ENCODE measurements around the gene SLX4.

Gene SLX4

DNA sequence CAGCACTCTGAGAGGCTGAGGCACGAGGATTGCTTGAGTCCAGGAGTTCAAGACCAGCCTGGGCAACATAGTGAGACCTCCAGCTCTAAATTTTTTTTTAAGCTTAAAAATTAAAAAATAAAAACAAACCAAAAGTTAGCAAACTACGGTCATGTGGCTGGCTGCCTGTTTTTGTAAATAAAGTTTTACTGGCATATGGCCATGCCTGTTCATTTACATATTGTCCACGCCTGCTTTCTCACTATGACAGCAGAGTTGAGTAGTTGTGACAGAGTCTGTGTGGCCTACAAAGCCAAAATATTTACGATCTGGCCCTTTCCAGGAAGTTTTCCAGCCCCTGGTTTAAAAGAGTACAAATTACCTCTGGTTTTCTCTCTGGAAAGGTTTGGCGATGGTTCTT is 3.3 kb downstream of the SLX4 start:
- ATAC-seq: no peak
- TF ChIP-seq ISL1 (CRISPR knock-in tag; IDR thresholded peaks at IDR 0.05) (no peak), CSDC2 (CRISPR knock-in tag; IDR thresholded peaks at IDR 0.05) (no peak), OSR1 (CRISPR knock-in tag; IDR thresholded peaks at IDR 0.05) (no peak)
- TF ChIP-seq, protein P1, sequence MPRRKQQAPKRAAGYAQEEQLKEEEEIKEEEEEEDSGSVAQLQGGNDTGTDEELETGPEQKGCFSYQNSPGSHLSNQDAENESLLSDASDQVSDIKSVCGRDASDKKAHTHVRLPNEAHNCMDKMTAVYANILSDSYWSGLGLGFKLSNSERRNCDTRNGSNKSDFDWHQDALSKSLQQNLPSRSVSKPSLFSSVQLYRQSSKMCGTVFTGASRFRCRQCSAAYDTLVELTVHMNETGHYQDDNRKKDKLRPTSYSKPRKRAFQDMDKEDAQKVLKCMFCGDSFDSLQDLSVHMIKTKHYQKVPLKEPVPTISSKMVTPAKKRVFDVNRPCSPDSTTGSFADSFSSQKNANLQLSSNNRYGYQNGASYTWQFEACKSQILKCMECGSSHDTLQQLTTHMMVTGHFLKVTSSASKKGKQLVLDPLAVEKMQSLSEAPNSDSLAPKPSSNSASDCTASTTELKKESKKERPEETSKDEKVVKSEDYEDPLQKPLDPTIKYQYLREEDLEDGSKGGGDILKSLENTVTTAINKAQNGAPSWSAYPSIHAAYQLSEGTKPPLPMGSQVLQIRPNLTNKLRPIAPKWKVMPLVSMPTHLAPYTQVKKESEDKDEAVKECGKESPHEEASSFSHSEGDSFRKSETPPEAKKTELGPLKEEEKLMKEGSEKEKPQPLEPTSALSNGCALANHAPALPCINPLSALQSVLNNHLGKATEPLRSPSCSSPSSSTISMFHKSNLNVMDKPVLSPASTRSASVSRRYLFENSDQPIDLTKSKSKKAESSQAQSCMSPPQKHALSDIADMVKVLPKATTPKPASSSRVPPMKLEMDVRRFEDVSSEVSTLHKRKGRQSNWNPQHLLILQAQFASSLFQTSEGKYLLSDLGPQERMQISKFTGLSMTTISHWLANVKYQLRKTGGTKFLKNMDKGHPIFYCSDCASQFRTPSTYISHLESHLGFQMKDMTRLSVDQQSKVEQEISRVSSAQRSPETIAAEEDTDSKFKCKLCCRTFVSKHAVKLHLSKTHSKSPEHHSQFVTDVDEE (CRISPR knock-in tag; IDR thresholded peaks at IDR 0.05): no peak

GRCh38 chr16:3607634-3608033 is 3.8 kb downstream of the SLX4 start:
- no peak for ATAC-seq
- TF ChIP-seq ZFP3 (CRISPR knock-in tag; IDR thresholded peaks at IDR 0.05): no peak
- TF ChIP-seq TCF4 (CRISPR knock-in tag; IDR thresholded peaks at IDR 0.05; ENCODE audit: borderline replicate concordance): no peak
- no peak for TF ChIP-seq RARB (CRISPR knock-in tag; IDR thresholded peaks at IDR 0.05)
- no peak for TF ChIP-seq CREB5 (CRISPR knock-in tag; IDR thresholded peaks at IDR 0.05; ENCODE audit: low read depth)
- no peak for TF ChIP-seq OSR1 (CRISPR knock-in tag; IDR thresholded peaks at IDR 0.05)
- TF ChIP-seq CSRNP3 (CRISPR knock-in tag; IDR thresholded peaks at IDR 0.05): no peak
- no peak for TF ChIP-seq ZFP30 (CRISPR knock-in tag; IDR thresholded peaks at IDR 0.05)
- TF ChIP-seq SNAI2 (CRISPR knock-in tag; IDR thresholded peaks at IDR 0.05): no peak
- TF ChIP-seq ZNF565 (CRISPR knock-in tag; conservative IDR thresholded peaks at IDR 0.05; ENCODE audit: low read depth): no peak
- no peak for TF ChIP-seq PPARA (CRISPR knock-in tag; IDR thresholded peaks at IDR 0.05; ENCODE audit: borderline replicate concordance)
- no peak for TF ChIP-seq BACH2 (CRISPR knock-in tag; IDR thresholded peaks at IDR 0.05; ENCODE audit: borderline replicate concordance)
- TF ChIP-seq CSDC2 (CRISPR knock-in tag; IDR thresholded peaks at IDR 0.05): no peak
- TF ChIP-seq, protein P2, sequence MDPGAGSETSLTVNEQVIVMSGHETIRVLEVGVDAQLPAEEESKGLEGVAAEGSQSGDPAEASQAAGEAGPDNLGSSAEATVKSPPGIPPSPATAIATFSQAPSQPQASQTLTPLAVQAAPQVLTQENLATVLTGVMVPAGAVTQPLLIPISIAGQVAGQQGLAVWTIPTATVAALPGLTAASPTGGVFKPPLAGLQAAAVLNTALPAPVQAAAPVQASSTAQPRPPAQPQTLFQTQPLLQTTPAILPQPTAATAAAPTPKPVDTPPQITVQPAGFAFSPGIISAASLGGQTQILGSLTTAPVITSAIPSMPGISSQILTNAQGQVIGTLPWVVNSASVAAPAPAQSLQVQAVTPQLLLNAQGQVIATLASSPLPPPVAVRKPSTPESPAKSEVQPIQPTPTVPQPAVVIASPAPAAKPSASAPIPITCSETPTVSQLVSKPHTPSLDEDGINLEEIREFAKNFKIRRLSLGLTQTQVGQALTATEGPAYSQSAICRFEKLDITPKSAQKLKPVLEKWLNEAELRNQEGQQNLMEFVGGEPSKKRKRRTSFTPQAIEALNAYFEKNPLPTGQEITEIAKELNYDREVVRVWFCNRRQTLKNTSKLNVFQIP (CRISPR knock-in tag; IDR thresholded peaks at IDR 0.05; ENCODE audit: borderline replicate concordance, low read depth): no peak
- TF ChIP-seq GLIS3 (CRISPR knock-in tag; IDR thresholded peaks at IDR 0.05): no peak
- no peak for TF ChIP-seq ISL1 (CRISPR knock-in tag; IDR thresholded peaks at IDR 0.05)
- TF ChIP-seq ZNF70 (CRISPR knock-in tag; IDR thresholded peaks at IDR 0.05): no peak
- TF ChIP-seq TOX (CRISPR knock-in tag; IDR thresholded peaks at IDR 0.05; ENCODE audit: borderline replicate concordance): no peak

DNA sequence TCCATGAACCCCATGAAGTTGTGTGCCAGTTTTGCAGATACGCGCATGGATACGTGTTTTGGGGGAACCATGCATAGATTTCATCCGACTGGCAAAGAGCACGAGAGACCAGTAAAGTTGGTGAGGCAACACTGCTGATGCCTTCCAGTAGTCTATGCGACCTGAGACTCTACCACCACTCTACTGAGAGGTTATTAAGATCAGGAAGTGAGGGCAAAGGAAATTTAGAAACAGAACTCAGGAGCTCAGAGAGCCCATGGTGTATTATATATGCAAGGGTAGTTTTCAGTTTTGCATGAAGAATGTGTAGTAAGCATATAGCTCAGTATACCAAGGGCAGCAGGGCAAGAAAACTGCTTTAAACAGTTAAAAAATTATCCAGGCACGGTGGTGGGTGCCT is 4.2 kb downstream of the SLX4 start:
- ATAC-seq: no peak
- TF ChIP-seq ESRRG (CRISPR knock-in tag; IDR thresholded peaks at IDR 0.05) (no peak), ZC3H10 (CRISPR knock-in tag; IDR thresholded peaks at IDR 0.05) (no peak), CSRNP3 (CRISPR knock-in tag; IDR thresholded peaks at IDR 0.05) (no peak), ZNF565 (CRISPR knock-in tag; conservative IDR thresholded peaks at IDR 0.05; ENCODE audit: low read depth) (no peak)

- ATAC-seq: no peak
- TF ChIP-seq ZC3H10 (CRISPR knock-in tag; IDR thresholded peaks at IDR 0.05) (no peak), TOX (CRISPR knock-in tag; IDR thresholded peaks at IDR 0.05; ENCODE audit: borderline replicate concordance) (no peak), SNAI2 (CRISPR knock-in tag; IDR thresholded peaks at IDR 0.05) (no peak), ESRRG (CRISPR knock-in tag; IDR thresholded peaks at IDR 0.05) (no peak), ISL1 (CRISPR knock-in tag; IDR thresholded peaks at IDR 0.05) (no peak), CSDC2 (CRISPR knock-in tag; IDR thresholded peaks at IDR 0.05) (no peak), CSRNP3 (CRISPR knock-in tag; IDR thresholded peaks at IDR 0.05) (no peak), CREB5 (CRISPR knock-in tag; IDR thresholded peaks at IDR 0.05; ENCODE audit: low read depth) (no peak), ZNF8 (CRISPR knock-in tag; IDR thresholded peaks at IDR 0.05) (no peak)
- TF ChIP-seq, protein P2 (CRISPR knock-in tag; IDR thresholded peaks at IDR 0.05; ENCODE audit: borderline replicate concordance, low read depth): no peak
Measured at GRCh38 chr16:3606441-3606840, 5.0 kb downstream of the SLX4 start.
